DOHH2 (cell line): ENCODE data around the gene SPDYC.

Experiments used
- EZH2phosphoT487 ChIP-seq: fragments of 200-600 bp; sonication (generic); IDR thresholded peaks from 2 replicates; pipeline ENCODE4 v1.6.1; 2017; ENCODE audit warnings: borderline replicate concordance, mild to moderate bottlenecking, antibody characterized with exemption, low read length, moderate library complexity, mixed read lengths
- TF ChIP-seq, protein P1 (sequence below): fragments of 200-600 bp; sonication (generic); IDR thresholded peaks from one replicate; pipeline ENCODE4 v1.5.1; 2014; ENCODE audit warnings: antibody characterized with exemption, mild to moderate bottlenecking, low read depth, low read length; ENCODE audit not compliant: poor library complexity, severe bottlenecking

DNA sequence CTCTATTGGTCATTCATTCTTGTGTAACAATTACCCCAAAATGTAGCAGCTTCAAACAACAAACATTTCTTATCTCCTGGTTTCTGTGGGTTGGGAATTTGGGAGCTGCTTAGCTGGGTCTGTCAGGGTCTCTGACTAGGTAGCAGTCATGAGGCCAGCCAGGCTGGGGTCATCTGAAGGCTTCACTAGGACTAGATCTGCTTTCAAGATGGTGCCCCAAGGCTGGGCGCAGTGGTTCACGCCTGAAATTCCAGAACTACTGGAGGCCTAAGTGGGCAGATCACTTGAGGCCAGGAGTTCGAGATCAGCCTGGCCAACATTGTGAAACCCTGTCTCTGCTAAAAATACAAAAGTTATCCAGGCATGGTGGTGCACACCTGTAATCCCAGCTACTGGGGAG is 13.1 kb upstream of the SPDYC start:
- TF ChIP-seq, protein P1, sequence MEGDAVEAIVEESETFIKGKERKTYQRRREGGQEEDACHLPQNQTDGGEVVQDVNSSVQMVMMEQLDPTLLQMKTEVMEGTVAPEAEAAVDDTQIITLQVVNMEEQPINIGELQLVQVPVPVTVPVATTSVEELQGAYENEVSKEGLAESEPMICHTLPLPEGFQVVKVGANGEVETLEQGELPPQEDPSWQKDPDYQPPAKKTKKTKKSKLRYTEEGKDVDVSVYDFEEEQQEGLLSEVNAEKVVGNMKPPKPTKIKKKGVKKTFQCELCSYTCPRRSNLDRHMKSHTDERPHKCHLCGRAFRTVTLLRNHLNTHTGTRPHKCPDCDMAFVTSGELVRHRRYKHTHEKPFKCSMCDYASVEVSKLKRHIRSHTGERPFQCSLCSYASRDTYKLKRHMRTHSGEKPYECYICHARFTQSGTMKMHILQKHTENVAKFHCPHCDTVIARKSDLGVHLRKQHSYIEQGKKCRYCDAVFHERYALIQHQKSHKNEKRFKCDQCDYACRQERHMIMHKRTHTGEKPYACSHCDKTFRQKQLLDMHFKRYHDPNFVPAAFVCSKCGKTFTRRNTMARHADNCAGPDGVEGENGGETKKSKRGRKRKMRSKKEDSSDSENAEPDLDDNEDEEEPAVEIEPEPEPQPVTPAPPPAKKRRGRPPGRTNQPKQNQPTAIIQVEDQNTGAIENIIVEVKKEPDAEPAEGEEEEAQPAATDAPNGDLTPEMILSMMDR, result no peak
- TF ChIP-seq EZH2phosphoT487, result no peak
